ENCODE data around the gene ZNF276. TPM values are rescaled to one million over a fixed set of nuclear protein-coding genes. Genes with fewer than 3 reads are reported as not detected.

ZNF276 gene
- total RNA-seq, 1 donor from 2014 or later, result 15.1 TPM

- peak overlapping the region; percentile 43 to 91 (median 73) for H3K9ac ChIP-seq (ENCODE audit: low read depth in 1 of 3, low read length in 3 of 3)
- H3K27ac ChIP-seq (ENCODE audit: low read depth, low read length), result peak overlapping the region; percentile 88
- no peaks in the 10 kb centered on the region for H3K9me3 ChIP-seq (ENCODE audit: control insufficient read depth in 3 of 3, low read length in 3 of 3)
- no peaks in the 10 kb centered on the region for H3K27me3 ChIP-seq (ENCODE audit: control insufficient read depth in 3 of 3, insufficient read depth in 3 of 3, low read length in 3 of 3)
- H3K4me1 ChIP-seq (ENCODE audit: control insufficient read depth in 3 of 3, insufficient read depth in 3 of 3, low read length in 3 of 3), result peaks cover 30 to 38% (median 30%) of the 10 kb centered on the region in 3 donors
- peak overlapping the region; percentile 69 to 88 (median 83) for H3K4me3 ChIP-seq (ENCODE audit: low read length in 3 of 3)
- H3K36me3 ChIP-seq (ENCODE audit: control insufficient read depth in 3 of 3, insufficient read depth in 3 of 3, low read length in 3 of 3), result peaks cover 27 to 34% (median 30%) of the 10 kb centered on the region in 3 donors
Measured at GRCh38 chr16:89722392-89723278, 1.3 kb downstream of the ZNF276 start.

GRCh38 chr16:89723279-89724250 is 2.2 kb downstream of the ZNF276 start:
- H3K4me1 ChIP-seq (ENCODE audit: control insufficient read depth in 3 of 3, insufficient read depth in 3 of 3, low read length in 3 of 3), result peaks cover 30 to 38% (median 30%) of the 10 kb centered on the region in 3 donors
- H3K9ac ChIP-seq (ENCODE audit: low read depth in 1 of 3, low read length in 3 of 3), result peak overlapping the region; percentile 12 to 91 (median 29)
- no peaks in the 10 kb centered on the region for H3K9me3 ChIP-seq (ENCODE audit: control insufficient read depth in 3 of 3, low read length in 3 of 3)
- peak overlapping the region; percentile 13 to 88 (median 69) for H3K4me3 ChIP-seq (ENCODE audit: low read length in 3 of 3)
- no peaks in the 10 kb centered on the region for H3K27me3 ChIP-seq (ENCODE audit: control insufficient read depth in 3 of 3, insufficient read depth in 3 of 3, low read length in 3 of 3)
- no peak overlapping the region for H3K27ac ChIP-seq (ENCODE audit: low read depth, low read length)
- peaks cover 30 to 38% (median 36%) of the 10 kb centered on the region in 3 donors for H3K36me3 ChIP-seq (ENCODE audit: control insufficient read depth in 3 of 3, insufficient read depth in 3 of 3, low read length in 3 of 3)

- Histone ChIP-seq H3K4me3 (ENCODE audit: low read length in 3 of 3) (no peak overlapping the region), H3K27ac (ENCODE audit: low read depth, low read length) (no peak overlapping the region), H3K4me1 (ENCODE audit: control insufficient read depth in 3 of 3, insufficient read depth in 3 of 3, low read length in 3 of 3) (peaks cover 16 to 21% (median 17%) of the 10 kb centered on the region in 3 donors), H3K27me3 (ENCODE audit: control insufficient read depth in 3 of 3, insufficient read depth in 3 of 3, low read length in 3 of 3) (no peaks in the 10 kb centered on the region), H3K9me3 (ENCODE audit: control insufficient read depth in 3 of 3, low read length in 3 of 3) (no peaks in the 10 kb centered on the region), H3K36me3 (ENCODE audit: control insufficient read depth in 3 of 3, insufficient read depth in 3 of 3, low read length in 3 of 3) (peaks cover 63 to 75% (median 67%) of the 10 kb centered on the region in 3 donors), H3K9ac (ENCODE audit: low read depth in 1 of 3, low read length in 3 of 3) (no peak overlapping the region)
Measured at GRCh38 chr16:89727406-89728120, 6.2 kb downstream of the ZNF276 start.

- Histone ChIP-seq H3K9ac (ENCODE audit: low read depth in 1 of 3, low read length in 3 of 3) (no peak overlapping the region), H3K9me3 (ENCODE audit: control insufficient read depth in 3 of 3, low read length in 3 of 3) (no peaks in the 10 kb centered on the region), H3K4me1 (ENCODE audit: control insufficient read depth in 3 of 3, insufficient read depth in 3 of 3, low read length in 3 of 3) (peaks cover 0 to 4% (median under 1%) of the 10 kb centered on the region in 3 donors), H3K4me3 (ENCODE audit: low read length in 3 of 3) (no peak overlapping the region), H3K36me3 (ENCODE audit: control insufficient read depth in 3 of 3, insufficient read depth in 3 of 3, low read length in 3 of 3) (peaks cover 59 to 73% (median 66%) of the 10 kb centered on the region in 3 donors), H3K27me3 (ENCODE audit: control insufficient read depth in 3 of 3, insufficient read depth in 3 of 3, low read length in 3 of 3) (no peaks in the 10 kb centered on the region), H3K27ac (ENCODE audit: low read depth, low read length) (no peak overlapping the region)
Measured at GRCh38 chr16:89729293-89729692, 8.0 kb downstream of the ZNF276 start.

GRCh38 chr16:89729863-89730593 is 8.7 kb downstream of the ZNF276 start:
- no peaks in the 10 kb centered on the region for H3K27me3 ChIP-seq (ENCODE audit: control insufficient read depth in 3 of 3, insufficient read depth in 3 of 3, low read length in 3 of 3)
- H3K9ac ChIP-seq (ENCODE audit: low read depth in 1 of 3, low read length in 3 of 3), result no peak overlapping the region
- H3K9me3 ChIP-seq (ENCODE audit: control insufficient read depth in 3 of 3, low read length in 3 of 3), result no peaks in the 10 kb centered on the region
- no peak overlapping the region for H3K27ac ChIP-seq (ENCODE audit: low read depth, low read length)
- H3K36me3 ChIP-seq (ENCODE audit: control insufficient read depth in 3 of 3, insufficient read depth in 3 of 3, low read length in 3 of 3), result peaks cover 67 to 76% (median 68%) of the 10 kb centered on the region in 3 donors
- no peaks in the 10 kb centered on the region for H3K4me1 ChIP-seq (ENCODE audit: control insufficient read depth in 3 of 3, insufficient read depth in 3 of 3, low read length in 3 of 3)
- H3K4me3 ChIP-seq (ENCODE audit: low read length in 3 of 3), result no peak overlapping the region

GRCh38 chr16:89730610-89731234 is 9.4 kb downstream of the ZNF276 start:
- no peak overlapping the region for H3K9ac ChIP-seq (ENCODE audit: low read depth in 1 of 3, low read length in 3 of 3)
- no peaks in the 10 kb centered on the region for H3K9me3 ChIP-seq (ENCODE audit: control insufficient read depth in 3 of 3, low read length in 3 of 3)
- H3K4me1 ChIP-seq (ENCODE audit: control insufficient read depth in 3 of 3, insufficient read depth in 3 of 3, low read length in 3 of 3), result no peaks in the 10 kb centered on the region
- no peak overlapping the region for H3K27ac ChIP-seq (ENCODE audit: low read depth, low read length)
- H3K4me3 ChIP-seq (ENCODE audit: low read length in 3 of 3), result no peak overlapping the region
- H3K27me3 ChIP-seq (ENCODE audit: control insufficient read depth in 3 of 3, insufficient read depth in 3 of 3, low read length in 3 of 3), result no peaks in the 10 kb centered on the region
- peaks cover 72 to 83% (median 74%) of the 10 kb centered on the region in 3 donors for H3K36me3 ChIP-seq (ENCODE audit: control insufficient read depth in 3 of 3, insufficient read depth in 3 of 3, low read length in 3 of 3)

- peaks cover 73 to 93% (median 82%) of the 10 kb centered on the region in 3 donors for H3K36me3 ChIP-seq (ENCODE audit: control insufficient read depth in 3 of 3, insufficient read depth in 3 of 3, low read length in 3 of 3)
- no peak overlapping the region for H3K27ac ChIP-seq (ENCODE audit: low read depth, low read length)
- H3K4me1 ChIP-seq (ENCODE audit: control insufficient read depth in 3 of 3, insufficient read depth in 3 of 3, low read length in 3 of 3), result no peaks in the 10 kb centered on the region
- no peaks in the 10 kb centered on the region for H3K27me3 ChIP-seq (ENCODE audit: control insufficient read depth in 3 of 3, insufficient read depth in 3 of 3, low read length in 3 of 3)
- H3K9me3 ChIP-seq (ENCODE audit: control insufficient read depth in 3 of 3, low read length in 3 of 3), result no peaks in the 10 kb centered on the region
- H3K4me3 ChIP-seq (ENCODE audit: low read length in 3 of 3), result no peak overlapping the region
- no peak overlapping the region for H3K9ac ChIP-seq (ENCODE audit: low read depth in 1 of 3, low read length in 3 of 3)
Measured at GRCh38 chr16:89732142-89732917, 11.0 kb downstream of the ZNF276 start.

GRCh38 chr16:89732918-89733242 is 11.5 kb downstream of the ZNF276 start:
- H3K4me3 ChIP-seq (ENCODE audit: low read length in 3 of 3), result no peak overlapping the region
- H3K27me3 ChIP-seq (ENCODE audit: control insufficient read depth in 3 of 3, insufficient read depth in 3 of 3, low read length in 3 of 3), result no peaks in the 10 kb centered on the region
- no peak overlapping the region for H3K9ac ChIP-seq (ENCODE audit: low read depth in 1 of 3, low read length in 3 of 3)
- no peak overlapping the region for H3K27ac ChIP-seq (ENCODE audit: low read depth, low read length)
- H3K4me1 ChIP-seq (ENCODE audit: control insufficient read depth in 3 of 3, insufficient read depth in 3 of 3, low read length in 3 of 3), result no peaks in the 10 kb centered on the region
- H3K9me3 ChIP-seq (ENCODE audit: control insufficient read depth in 3 of 3, low read length in 3 of 3), result no peaks in the 10 kb centered on the region
- H3K36me3 ChIP-seq (ENCODE audit: control insufficient read depth in 3 of 3, insufficient read depth in 3 of 3, low read length in 3 of 3), result peaks cover 73 to 93% (median 82%) of the 10 kb centered on the region in 3 donors
